ENCODE results near the gene SLC25A41. TPM values are rescaled to one million over a fixed set of nuclear protein-coding genes. Genes with fewer than 3 reads are reported as not detected.

Gene SLC25A41
- polyA plus RNA-seq, result 0.36 TPM
- long read RNA-seq, donor 1, result 0 reads
- long read RNA-seq, donor 2, result 0 reads
- long read RNA-seq, donor 3, result 0 reads
- long read RNA-seq, donor 4, result 0 reads
- long read RNA-seq, donor 5, result 0 reads
- long read RNA-seq, donor 6, result 0 reads
- long read RNA-seq, donor 7, result 0 reads
- long read RNA-seq, donor 8, result 0 reads
- long read RNA-seq, donor 9, result 0 reads
- long read RNA-seq, donor 10, result 0 reads
- long read RNA-seq, donor 11, result 0 reads

GRCh38 chr19:6433663-6434062 is at the start of gene SLC25A41:
SLC25A41 (minus strand) TSS chr19:6433763; CDS start chr19:6433693, 70 bp downstream.
- WGBS (ENCODE audit: insufficient coverage, low lambda C conversion rate), result no CpG with 5 or more reads among the region's 10 CpGs
- Histone ChIP-seq H3K27ac (ENCODE audit: low read length) (no peak within 1 kb of the TSS), H3K27me3 (ENCODE audit: control insufficient read depth, insufficient read depth, low read length) (peaks cover 7% of the 10 kb centered on the region), H3K4me3 (ENCODE audit: low read length) (no peak within 1 kb of the TSS), H3K9me3 (ENCODE audit: control insufficient read depth, low read depth, low read length) (no peaks in the 10 kb centered on the region), H3K4me1 (ENCODE audit: control insufficient read depth, insufficient read depth, low read length) (no peaks in the 10 kb centered on the region), H3K36me3 (ENCODE audit: control insufficient read depth, insufficient read depth, low read length) (no peaks in the 10 kb centered on the region)
- no peak for DNase-seq

- no peaks in the 10 kb centered on the region for H3K27me3 ChIP-seq (ENCODE audit: control insufficient read depth, insufficient read depth, low read length)
- no peak for DNase-seq
- H3K9me3 ChIP-seq (ENCODE audit: control insufficient read depth, low read depth, low read length), result no peaks in the 10 kb centered on the region
- no peaks in the 10 kb centered on the region for H3K4me1 ChIP-seq (ENCODE audit: control insufficient read depth, insufficient read depth, low read length)
- WGBS (ENCODE audit: insufficient coverage, low lambda C conversion rate), result no CpG with 5 or more reads among the region's 3 CpGs
- no peak overlapping the region for H3K27ac ChIP-seq (ENCODE audit: low read length)
- H3K4me3 ChIP-seq (ENCODE audit: low read length), result no peak overlapping the region
- no peaks in the 10 kb centered on the region for H3K36me3 ChIP-seq (ENCODE audit: control insufficient read depth, insufficient read depth, low read length)
Observed at GRCh38 chr19:6483235-6483634, 49.7 kb upstream of the SLC25A41 start.

GRCh38 chr19:6482343-6482686 is 48.8 kb upstream of the SLC25A41 start:
- no peaks in the 10 kb centered on the region for H3K36me3 ChIP-seq (ENCODE audit: control insufficient read depth, insufficient read depth, low read length)
- no peaks in the 10 kb centered on the region for H3K9me3 ChIP-seq (ENCODE audit: control insufficient read depth, low read depth, low read length)
- no CpG with 5 or more reads among the region's 8 CpGs for WGBS (ENCODE audit: insufficient coverage, low lambda C conversion rate)
- no peaks in the 10 kb centered on the region for H3K4me1 ChIP-seq (ENCODE audit: control insufficient read depth, insufficient read depth, low read length)
- no peaks in the 10 kb centered on the region for H3K27me3 ChIP-seq (ENCODE audit: control insufficient read depth, insufficient read depth, low read length)
- no peak overlapping the region for H3K27ac ChIP-seq (ENCODE audit: low read length)
- no peak for DNase-seq
- H3K4me3 ChIP-seq (ENCODE audit: low read length), result no peak overlapping the region

- Histone ChIP-seq H3K4me1 (ENCODE audit: control insufficient read depth, insufficient read depth, low read length) (peaks cover 5% of the 10 kb centered on the region), H3K36me3 (ENCODE audit: control insufficient read depth, insufficient read depth, low read length) (no peaks in the 10 kb centered on the region), H3K27me3 (ENCODE audit: control insufficient read depth, insufficient read depth, low read length) (peaks cover 2% of the 10 kb centered on the region), H3K27ac (ENCODE audit: low read length) (no peak within 1 kb of the TSS), H3K9me3 (ENCODE audit: control insufficient read depth, low read depth, low read length) (no peaks in the 10 kb centered on the region), H3K4me3 (ENCODE audit: low read length) (peak within 1 kb of the TSS; percentile 4)
- DNase-seq, result no peak
- WGBS (ENCODE audit: insufficient coverage, low lambda C conversion rate), result no CpG with 5 or more reads among the region's 24 CpGs
Observed at GRCh38 chr19:6481541-6482342, 48.2 kb upstream of the SLC25A41 start, which contains the start of gene DENND1C. DENND1C (minus strand) TSS chr19:6481787; CDS start chr19:6481695, 92 bp downstream.

GRCh38 chr19:6480848-6481415 is 47.4 kb upstream of the SLC25A41 start:
- Histone ChIP-seq H3K27me3 (ENCODE audit: control insufficient read depth, insufficient read depth, low read length) (peaks cover 8% of the 10 kb centered on the region), H3K4me3 (ENCODE audit: low read length) (peak overlapping the region; percentile 4), H3K36me3 (ENCODE audit: control insufficient read depth, insufficient read depth, low read length) (no peaks in the 10 kb centered on the region), H3K9me3 (ENCODE audit: control insufficient read depth, low read depth, low read length) (no peaks in the 10 kb centered on the region), H3K27ac (ENCODE audit: low read length) (no peak overlapping the region), H3K4me1 (ENCODE audit: control insufficient read depth, insufficient read depth, low read length) (peaks cover 10% of the 10 kb centered on the region)
- no CpG with 5 or more reads among the region's 10 CpGs for WGBS (ENCODE audit: insufficient coverage, low lambda C conversion rate)
- no peak for DNase-seq

GRCh38 chr19:6479836-6480398 is 46.4 kb upstream of the SLC25A41 start:
- whole genome bisulfite sequencing (ENCODE audit: insufficient coverage, low lambda C conversion rate), result no CpG with 5 or more reads among the region's 7 CpGs
- Histone ChIP-seq H3K9me3 (ENCODE audit: control insufficient read depth, low read depth, low read length) (no peaks in the 10 kb centered on the region), H3K27me3 (ENCODE audit: control insufficient read depth, insufficient read depth, low read length) (peaks cover 15% of the 10 kb centered on the region), H3K36me3 (ENCODE audit: control insufficient read depth, insufficient read depth, low read length) (no peaks in the 10 kb centered on the region), H3K4me3 (ENCODE audit: low read length) (no peak overlapping the region), H3K27ac (ENCODE audit: low read length) (no peak overlapping the region), H3K4me1 (ENCODE audit: control insufficient read depth, insufficient read depth, low read length) (peaks cover 16% of the 10 kb centered on the region)
- DNase-seq, result no peak

- no peak overlapping the region for H3K27ac ChIP-seq (ENCODE audit: low read length)
- no peak for DNase-seq
- no peaks in the 10 kb centered on the region for H3K9me3 ChIP-seq (ENCODE audit: control insufficient read depth, low read depth, low read length)
- H3K4me1 ChIP-seq (ENCODE audit: control insufficient read depth, insufficient read depth, low read length), result peaks cover 23% of the 10 kb centered on the region
- no CpG with 5 or more reads among the region's 13 CpGs for WGBS (ENCODE audit: insufficient coverage, low lambda C conversion rate)
- peaks cover 15% of the 10 kb centered on the region for H3K27me3 ChIP-seq (ENCODE audit: control insufficient read depth, insufficient read depth, low read length)
- H3K4me3 ChIP-seq (ENCODE audit: low read length), result no peak overlapping the region
- no peaks in the 10 kb centered on the region for H3K36me3 ChIP-seq (ENCODE audit: control insufficient read depth, insufficient read depth, low read length)
Observed at GRCh38 chr19:6478815-6479214, 45.3 kb upstream of the SLC25A41 start.

GRCh38 chr19:6476896-6477431 is 43.4 kb upstream of the SLC25A41 start:
- H3K27me3 ChIP-seq (ENCODE audit: control insufficient read depth, insufficient read depth, low read length), result peaks cover 15% of the 10 kb centered on the region
- H3K27ac ChIP-seq (ENCODE audit: low read length), result peak overlapping the region; percentile 56
- WGBS (ENCODE audit: insufficient coverage, low lambda C conversion rate), result 0% methylated on average over 1 of the region's 29 CpGs

GRCh38 chr19:6476155-6476895 is 42.8 kb upstream of the SLC25A41 start:
- Histone ChIP-seq H3K4me3 (ENCODE audit: low read length) (peak overlapping the region; percentile 39), H3K36me3 (ENCODE audit: control insufficient read depth, insufficient read depth, low read length) (no peaks in the 10 kb centered on the region), H3K4me1 (ENCODE audit: control insufficient read depth, insufficient read depth, low read length) (peaks cover 25% of the 10 kb centered on the region), H3K27me3 (ENCODE audit: control insufficient read depth, insufficient read depth, low read length) (peaks cover 15% of the 10 kb centered on the region), H3K9me3 (ENCODE audit: control insufficient read depth, low read depth, low read length) (no peaks in the 10 kb centered on the region), H3K27ac (ENCODE audit: low read length) (peak overlapping the region; percentile 56)
- WGBS (ENCODE audit: insufficient coverage, low lambda C conversion rate), result no CpG with 5 or more reads among the region's 33 CpGs
- peak; percentile 95 to 96 for DNase-seq

More at GRCh38 chr19:6476896-6477431, 43.4 kb upstream of the SLC25A41 start:
- no peak for DNase-seq
- Histone ChIP-seq H3K36me3 (ENCODE audit: control insufficient read depth, insufficient read depth, low read length) (no peaks in the 10 kb centered on the region), H3K9me3 (ENCODE audit: control insufficient read depth, low read depth, low read length) (no peaks in the 10 kb centered on the region), H3K4me1 (ENCODE audit: control insufficient read depth, insufficient read depth, low read length) (peaks cover 25% of the 10 kb centered on the region), H3K4me3 (ENCODE audit: low read length) (peak overlapping the region; percentile 38)
